Ishikawa (cell line): Measurements from ENCODE around the gene PRICKLE1.

Experiments used
- CEBPB ChIP-seq: IDR thresholded peaks from 2 replicates; pipeline ENCODE4 v1.6.1; 2012
- CREB1 ChIP-seq: IDR thresholded peaks from 2 replicates; pipeline ENCODE4 v1.6.1; 2012; ENCODE audit warnings: low read depth
- EGR1 ChIP-seq: IDR thresholded peaks from 2 replicates; pipeline ENCODE4 v1.6.1; 2012
- EP300 ChIP-seq: IDR thresholded peaks from 2 replicates; pipeline ENCODE4 v1.6.1; 2012; ENCODE audit warnings: borderline replicate concordance
- FOXM1 ChIP-seq: IDR thresholded peaks from 2 replicates; pipeline ENCODE4 v1.6.1; 2012; ENCODE audit warnings: low read depth, borderline replicate concordance
- MAX ChIP-seq: IDR thresholded peaks from 2 replicates; pipeline ENCODE4 v1.6.1; 2012
- NFIC ChIP-seq: IDR thresholded peaks from 2 replicates; pipeline ENCODE4 v1.6.1; 2012
- RAD21 ChIP-seq: IDR thresholded peaks from 2 replicates; pipeline ENCODE4 v1.6.1; 2012; ENCODE audit warnings: low read depth
- REST ChIP-seq: IDR thresholded peaks from 2 replicates; pipeline ENCODE4 v1.6.1; 2012; ENCODE audit warnings: low read depth, mild to moderate bottlenecking
- TAF1 ChIP-seq: IDR thresholded peaks from 2 replicates; pipeline ENCODE4 v1.6.1; 2012; ENCODE audit warnings: low read depth, mild to moderate bottlenecking
- TCF12 ChIP-seq: IDR thresholded peaks from 2 replicates; pipeline ENCODE4 v1.6.1; 2012; ENCODE audit warnings: low read depth
- TEAD4 ChIP-seq: IDR thresholded peaks from 2 replicates; pipeline ENCODE4 v1.6.1; 2012
- USF1 ChIP-seq: IDR thresholded peaks from 2 replicates; pipeline ENCODE4 v1.6.1; 2012
- YY1 ChIP-seq: IDR thresholded peaks from 2 replicates; pipeline ENCODE4 v1.6.1; 2012; ENCODE audit warnings: low read depth
- ZBTB7A ChIP-seq: IDR thresholded peaks from 2 replicates; pipeline ENCODE4 v1.6.1; 2012; ENCODE audit warnings: low read depth

PRICKLE1 gene

GRCh38 chr12:42557586-42558172, 31.9 kb downstream of the PRICKLE1 start:
- no peak for TF ChIP-seq EGR1
- no peak for TF ChIP-seq TAF1
- no peak for TF ChIP-seq REST
- TF ChIP-seq TEAD4 = no peak
- no peak for TF ChIP-seq FOXM1
- TF ChIP-seq NFIC = no peak
- no peak for TF ChIP-seq RAD21
- no peak for TF ChIP-seq USF1

- TF ChIP-seq USF1 (no peak), TAF1 (no peak), EGR1 (no peak), NFIC (no peak), CEBPB (no peak), MAX (no peak), REST (no peak), EP300 (no peak), YY1 (no peak), TCF12 (no peak), RAD21 (no peak), TEAD4 (no peak), CREB1 (no peak), FOXM1 (no peak), ZBTB7A (no peak)
Measured at GRCh38 chr12:42556917-42557316, 32.6 kb downstream of the PRICKLE1 start.

GRCh38 chr12:42552822-42553221, 36.7 kb downstream of the PRICKLE1 start:
- no peak for TF ChIP-seq TCF12
- TF ChIP-seq RAD21 = no peak
- no peak for TF ChIP-seq MAX
- no peak for TF ChIP-seq FOXM1
- TF ChIP-seq CREB1 = no peak

- TF ChIP-seq CREB1 (no peak), EGR1 (no peak), EP300 (no peak), ZBTB7A (no peak), NFIC (no peak), TCF12 (no peak), CEBPB (no peak), REST (no peak), USF1 (no peak), FOXM1 (no peak), YY1 (no peak), RAD21 (no peak), TEAD4 (no peak), TAF1 (no peak), MAX (no peak)
Measured at GRCh38 chr12:42550800-42551199, 38.7 kb downstream of the PRICKLE1 start.
